AG04449 (cell line): ENCODE data around the gene DDT.
"Not testable (repeated sequence)": the region's sequence is repeated elsewhere in the genome, so short reads cannot be mapped to it uniquely, and the experiment has no call there.

ENCODE experiments used
- CTCF ChIA-PET: fragments of 350-600 bp; formaldehyde crosslinking; extraction: SDS; loops from one replicate; lab custom pipeline; 2021; ENCODE audit warnings: antibody characterized with exemption; lab: Yijun Ruan, JAX
- POLR2A ChIA-PET: fragments of 400-600, 350-600 bp; formaldehyde crosslinking; extraction: SDS; loops from one replicate; lab custom pipeline; 2020; ENCODE audit warnings: antibody characterized with exemption, inconsistent platforms; lab: Yijun Ruan, JAX
- DNase-seq: peaks from one replicate; pipeline ENCODE4 v3.0.0-alpha.2; 2010; ENCODE audit warnings: low read depth, low spot score
- H3K4me3 ChIP-seq: 2 replicates; pipeline ENCODE4 v1.5.1; 2011; ENCODE audit warnings: low read depth, mild to moderate bottlenecking, control low read depth, low read length
- TF ChIP-seq, protein P1 (sequence below): IDR thresholded peaks from one replicate; pipeline ENCODE4 v1.5.1; 2011; ENCODE audit warnings: mild to moderate bottlenecking, moderate library complexity, low read length, control low read depth, inconsistent platforms; ENCODE audit not compliant: insufficient read depth; ENCODE audit errors: missing control alignments

DDT gene

DNA sequence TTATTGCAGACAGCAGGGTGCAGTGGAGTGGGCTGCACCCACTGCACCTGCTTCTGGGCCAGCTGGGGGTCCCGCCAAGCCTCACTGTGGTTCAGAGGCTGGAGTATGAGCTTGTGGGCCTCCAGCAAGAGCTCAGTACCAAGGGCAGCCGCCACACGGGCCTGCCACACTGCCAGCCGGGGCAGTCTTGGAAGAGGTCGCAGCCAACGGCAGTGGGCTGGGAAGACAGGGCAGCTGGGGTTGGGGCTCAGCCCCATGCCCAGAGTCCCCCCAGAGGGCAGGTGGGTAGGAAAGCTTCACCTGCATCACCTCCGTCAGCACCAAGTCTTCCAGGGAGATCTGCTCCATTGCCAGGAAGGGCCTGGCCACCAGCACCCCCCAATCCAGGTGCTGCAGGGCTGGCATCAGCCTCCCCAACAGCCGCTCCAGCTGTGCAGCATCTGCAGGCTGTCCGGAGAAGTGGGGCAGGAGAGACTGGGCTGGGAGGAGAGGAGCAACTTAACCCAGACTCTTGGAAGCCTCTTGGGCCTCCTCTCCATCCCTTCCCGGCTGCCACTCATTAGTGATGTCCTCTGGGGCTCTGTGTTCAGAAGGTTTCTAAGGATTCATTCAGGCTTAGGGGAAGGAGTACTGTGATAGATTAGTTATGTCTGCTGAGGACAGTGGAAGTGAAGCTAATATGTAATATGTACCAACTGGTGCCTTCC lies 32.1 kb upstream of the DDT start:
- TF ChIP-seq, protein P1, sequence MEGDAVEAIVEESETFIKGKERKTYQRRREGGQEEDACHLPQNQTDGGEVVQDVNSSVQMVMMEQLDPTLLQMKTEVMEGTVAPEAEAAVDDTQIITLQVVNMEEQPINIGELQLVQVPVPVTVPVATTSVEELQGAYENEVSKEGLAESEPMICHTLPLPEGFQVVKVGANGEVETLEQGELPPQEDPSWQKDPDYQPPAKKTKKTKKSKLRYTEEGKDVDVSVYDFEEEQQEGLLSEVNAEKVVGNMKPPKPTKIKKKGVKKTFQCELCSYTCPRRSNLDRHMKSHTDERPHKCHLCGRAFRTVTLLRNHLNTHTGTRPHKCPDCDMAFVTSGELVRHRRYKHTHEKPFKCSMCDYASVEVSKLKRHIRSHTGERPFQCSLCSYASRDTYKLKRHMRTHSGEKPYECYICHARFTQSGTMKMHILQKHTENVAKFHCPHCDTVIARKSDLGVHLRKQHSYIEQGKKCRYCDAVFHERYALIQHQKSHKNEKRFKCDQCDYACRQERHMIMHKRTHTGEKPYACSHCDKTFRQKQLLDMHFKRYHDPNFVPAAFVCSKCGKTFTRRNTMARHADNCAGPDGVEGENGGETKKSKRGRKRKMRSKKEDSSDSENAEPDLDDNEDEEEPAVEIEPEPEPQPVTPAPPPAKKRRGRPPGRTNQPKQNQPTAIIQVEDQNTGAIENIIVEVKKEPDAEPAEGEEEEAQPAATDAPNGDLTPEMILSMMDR, result no peak
- CTCF ChIA-PET, result no interaction called here
- no peak for DNase-seq
- no peak overlapping the region for H3K4me3 ChIP-seq
- POLR2A ChIA-PET, result no interaction called here

GRCh38 chr22:24005201-24005600 lies 31.0 kb upstream of the DDT start, which contains the start of gene GSTT4:
Gene GSTT4, minus strand, starts transcription at chr22:24005453. Its CDS starts 97 bp downstream, at chr22:24005356.
- POLR2A ChIA-PET, result no interaction called here
- no peak for DNase-seq
- TF ChIP-seq, protein P1, result no peak
- CTCF ChIA-PET, result no interaction called here
- no peak within 1 kb of the TSS for H3K4me3 ChIP-seq

DNA sequence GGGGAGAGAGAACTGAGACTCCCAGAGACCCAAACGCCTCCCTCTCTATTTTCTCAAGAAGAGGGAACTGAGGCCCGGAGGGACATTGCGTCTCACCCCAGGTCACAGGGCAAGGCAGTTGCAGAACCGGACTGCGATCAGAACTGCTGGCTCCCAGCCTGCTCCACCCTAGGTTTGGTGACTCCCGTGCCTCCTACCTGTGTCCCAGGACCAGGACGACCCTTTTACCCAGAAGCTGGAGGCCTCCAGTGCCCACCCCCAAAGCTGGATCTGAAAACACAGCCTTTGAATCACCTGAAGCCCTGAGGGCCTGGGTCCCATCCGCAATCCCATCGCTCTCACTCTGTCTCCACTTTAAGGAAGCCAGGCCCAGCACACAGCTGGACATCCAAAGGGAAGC lies 29.6 kb upstream of the DDT start:
- POLR2A ChIA-PET, result no interaction called here
- CTCF ChIA-PET, result interaction anchor here (1.7 kb wide), 1 partner anchor 9 kb away, joined by 6 read pairs; no protein-coding TSS in a partner anchor
- no peak overlapping the region for H3K4me3 ChIP-seq
- TF ChIP-seq, protein P1, result no peak
- DNase-seq, result no peak

DNA sequence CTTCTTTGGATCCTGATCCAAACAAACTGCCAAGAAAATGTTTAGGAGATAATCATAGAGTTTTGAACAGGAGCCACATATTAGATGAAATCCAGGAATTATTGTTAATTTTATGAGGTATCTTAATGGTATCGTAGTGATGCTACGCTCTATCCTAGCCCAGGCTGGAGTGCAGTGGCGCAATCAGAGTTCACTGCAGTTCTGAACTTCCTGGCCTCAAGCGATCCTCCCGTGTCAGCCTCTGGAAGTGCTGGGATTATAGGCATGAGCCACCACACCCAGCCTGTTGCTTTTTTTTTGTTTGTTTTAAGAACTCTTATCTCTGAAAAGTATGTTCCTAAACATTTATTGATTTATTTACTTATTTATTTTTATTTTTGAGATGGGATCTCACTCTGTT lies 28.6 kb upstream of the DDT start:
- POLR2A ChIA-PET, result no interaction called here
- CTCF ChIA-PET, result interaction anchor here (1.7 kb wide), 1 partner anchor 10 kb away, joined by 6 read pairs; no protein-coding TSS in a partner anchor
- TF ChIP-seq, protein P1, result no peak
- no peak for DNase-seq
- no peak overlapping the region for H3K4me3 ChIP-seq

- ChIA-PET CTCF (no interaction called here), POLR2A (no interaction called here)
- no peak for DNase-seq
- H3K4me3 ChIP-seq, result no peak overlapping the region
- TF ChIP-seq, protein P1, result no peak
Observed at GRCh38 chr22:24002272-24002671, 28.0 kb upstream of the DDT start.

GRCh38 chr22:24001314-24001713 lies 27.1 kb upstream of the DDT start:
- POLR2A ChIA-PET, result no interaction called here
- CTCF ChIA-PET, result no interaction called here

DNA sequence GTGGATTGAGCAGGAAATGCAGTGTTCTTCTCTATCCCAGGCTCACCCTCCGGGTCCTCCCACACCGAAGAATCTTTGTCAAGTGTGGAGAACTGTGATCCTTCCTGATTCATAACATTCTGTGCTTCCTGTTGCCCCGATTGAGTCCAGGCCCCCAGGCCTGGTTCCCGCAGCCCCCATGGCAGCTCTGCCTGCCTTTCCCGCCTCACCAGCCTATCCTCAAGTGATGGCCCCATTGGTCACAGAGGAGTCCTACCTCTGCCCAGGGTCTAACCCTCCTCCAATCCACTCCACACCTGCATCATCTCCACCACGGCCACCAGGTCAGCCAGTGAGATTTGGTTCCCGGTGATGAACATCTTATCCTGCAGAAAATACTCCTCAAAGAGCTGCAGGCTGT lies 25.5 kb upstream of the DDT start:
- DNase-seq, POLR2A ChIA-PET: not testable (repeated sequence)

More at GRCh38 chr22:24001314-24001713, 27.1 kb upstream of the DDT start:
- no peak overlapping the region for H3K4me3 ChIP-seq
- TF ChIP-seq, protein P1, result no peak
- DNase-seq, result no peak

More for the DNA sequence above, 25.5 kb upstream of the DDT start:
- H3K4me3 ChIP-seq, CTCF ChIA-PET: not testable (repeated sequence)
